DMS53 (cell line): ENCODE results near the gene ZNF70.
A peak's percentile ranks its signal among the peaks of the same experiment; 100 is the strongest.
"Not testable (repeated sequence)": the region's sequence is repeated elsewhere in the genome, so short reads cannot be mapped to it uniquely, and the experiment has no call there.

ENCODE experiments used
- DNase-seq: peaks from one replicate; lab custom pipeline; 2025; lab: John Stamatoyannopoulos, UW

Gene ZNF70

GRCh38 chr22:23756891-23757290 is 6.0 kb upstream of the ZNF70 start:
- DNase-seq: no peak

- DNase-seq: no peak
Observed at GRCh38 chr22:23755711-23756110, 4.8 kb upstream of the ZNF70 start.

GRCh38 chr22:23754980-23755636 is 4.2 kb upstream of the ZNF70 start:
- no peak for DNase-seq

- no peak for DNase-seq
Observed at GRCh38 chr22:23754220-23754919, 3.5 kb upstream of the ZNF70 start, which contains the start of gene VPREB3. Gene VPREB3 (minus strand): TSS chr22:23754425. CDS start chr22:23754363, 62 bp downstream.

- DNase-seq: no peak
Observed at GRCh38 chr22:23753385-23753784, 2.5 kb upstream of the ZNF70 start.

GRCh38 chr22:23752750-23753149 is 1.8 kb upstream of the ZNF70 start:
- DNase-seq: no peak

- DNase-seq: no peak
Observed at GRCh38 chr22:23752090-23752691, 1.3 kb upstream of the ZNF70 start.

- peak; percentile 40 for DNase-seq
Observed at GRCh38 chr22:23751441-23751996, 607 bp upstream of the ZNF70 start.

- peak; percentile 18 for DNase-seq
Observed at GRCh38 chr22:23750367-23750713, 572 bp downstream of the ZNF70 start.

- peak; percentile 61 for DNase-seq
Observed at GRCh38 chr22:23749841-23750301, 1.0 kb downstream of the ZNF70 start.

GRCh38 chr22:23745791-23746190 is 5.1 kb downstream of the ZNF70 start:
- DNase-seq: no peak

- DNase-seq: no peak
Observed at GRCh38 chr22:23744485-23744884, 6.4 kb downstream of the ZNF70 start.

GRCh38 chr22:23744001-23744400 is 6.9 kb downstream of the ZNF70 start:
- DNase-seq: no peak

GRCh38 chr22:23743303-23743705 is 7.6 kb downstream of the ZNF70 start:
- DNase-seq: no peak

GRCh38 chr22:23742505-23743264 is 8.2 kb downstream of the ZNF70 start:
- DNase-seq: no peak

- no peak for DNase-seq
Observed at GRCh38 chr22:23737696-23738095, 13.2 kb downstream of the ZNF70 start.

GRCh38 chr22:23728108-23728507 is 22.8 kb downstream of the ZNF70 start:
- DNase-seq: not testable (repeated sequence)

- no peak for DNase-seq
Observed at GRCh38 chr22:23722724-23723123, 28.2 kb downstream of the ZNF70 start.

GRCh38 chr22:23722160-23722559 is 28.8 kb downstream of the ZNF70 start:
- DNase-seq: no peak

- DNase-seq: no peak
Observed at GRCh38 chr22:23720855-23721254, 30.1 kb downstream of the ZNF70 start.

GRCh38 chr22:23718371-23719165 is 32.3 kb downstream of the ZNF70 start:
- no peak for DNase-seq
